HepG2 (cell line): Measurements from ENCODE around the gene TOP1. TPM values are rescaled to one million over a fixed set of nuclear protein-coding genes. Genes with fewer than 3 reads are reported as not detected.
A peak's percentile ranks its signal among the peaks of the same experiment; 100 is the strongest.

ENCODE experiments used
- ARNT2 ChIP-seq: sonication (generic); formaldehyde crosslinking; IDR thresholded peaks from 2 replicates; pipeline ENCODE4 v1.8.0; 2022; ENCODE audit warnings: mild to moderate bottlenecking, low read depth, missing genetic modification reagents, moderate library complexity
- HOXA3 ChIP-seq: sonication (generic); formaldehyde crosslinking; IDR thresholded peaks from 2 replicates; pipeline ENCODE4 v1.5.0; 2020; ENCODE audit warnings: missing genetic modification reagents
- PRDM10 ChIP-seq: sonication (generic); formaldehyde crosslinking; IDR thresholded peaks from 2 replicates; pipeline ENCODE4 v1.4.0; 2020; ENCODE audit warnings: low read depth, missing genetic modification reagents
- TCF12 ChIP-seq, 2 experiments: fragments of 450-650 bp in 1 of 2; sonication (generic) in 1 of 2; formaldehyde crosslinking in 1 of 2; IDR thresholded peaks; 2 replicates each; pipeline versions ENCODE4 v1.6.1 to v1.8.0; 2017 to 2022; ENCODE audit warnings: antibody characterized with exemption in 1 of 2, mild to moderate bottlenecking in 1 of 2, missing genetic modification reagents in 1 of 2, moderate library complexity in 1 of 2
- ZNF646 ChIP-seq: sonication (generic); formaldehyde crosslinking; IDR thresholded peaks from 2 replicates; pipeline ENCODE4 v1.9.0; 2021; ENCODE audit warnings: mild to moderate bottlenecking, missing genetic modification reagents
- polyA plus RNA-seq, 8 experiments: library from polyadenylated mRNA; depleted of rRNA in 3 of 8; stranded (reverse) in 7 of 8; unstranded in 1 of 8; fragments of >200 nt; fragmentation: Illumina TruSeq in 4 of 8; extraction: Trizol in 4 of 8; gene quantifications; 2 replicates each; pipeline versions ENCODE4 v1.2.1 to v1.2.3, GENCODE V29; 2011 to 2016; ENCODE audit warnings: low read depth in 4 of 8, missing spikeins in 1 of 8, mixed read lengths in 1 of 8; ENCODE audit not compliant: insufficient read depth in 1 of 8
- total RNA-seq, 5 experiments: library from RNA; depleted of rRNA; stranded (reverse); fragments of >200 nt; fragmentation: Illumina TruSeq; extraction: Trizol; gene quantifications; 2 replicates each; pipeline ENCODE4 v1.2.3, GENCODE V29; 2016; ENCODE audit warnings: low read depth in 1 of 5
- TF ChIP-seq, protein P1 (sequence below): sonication (generic); formaldehyde crosslinking; IDR thresholded peaks from 2 replicates; pipeline ENCODE4 v1.4.0; 2020; ENCODE audit warnings: missing genetic modification reagents, borderline replicate concordance
- TF ChIP-seq, protein P2 (sequence below), 2 experiments: sonication (generic) in 1 of 2; formaldehyde crosslinking in 1 of 2; IDR thresholded peaks; 2 replicates each; pipeline versions ENCODE4 v1.5.1 to v1.6.1; 2011 to 2020; ENCODE audit warnings: borderline replicate concordance in 1 of 2, low read depth in 1 of 2, low read length in 1 of 2, mild to moderate bottlenecking in 1 of 2, missing genetic modification reagents in 1 of 2, moderate library complexity in 1 of 2

TOP1 gene
- total and polyA plus RNA-seq, 2 of the 13 experiments (the other 11 are each of a cell fraction or from before 2014, with no cell fraction given): 10.2 to 19.4 TPM

DNA sequence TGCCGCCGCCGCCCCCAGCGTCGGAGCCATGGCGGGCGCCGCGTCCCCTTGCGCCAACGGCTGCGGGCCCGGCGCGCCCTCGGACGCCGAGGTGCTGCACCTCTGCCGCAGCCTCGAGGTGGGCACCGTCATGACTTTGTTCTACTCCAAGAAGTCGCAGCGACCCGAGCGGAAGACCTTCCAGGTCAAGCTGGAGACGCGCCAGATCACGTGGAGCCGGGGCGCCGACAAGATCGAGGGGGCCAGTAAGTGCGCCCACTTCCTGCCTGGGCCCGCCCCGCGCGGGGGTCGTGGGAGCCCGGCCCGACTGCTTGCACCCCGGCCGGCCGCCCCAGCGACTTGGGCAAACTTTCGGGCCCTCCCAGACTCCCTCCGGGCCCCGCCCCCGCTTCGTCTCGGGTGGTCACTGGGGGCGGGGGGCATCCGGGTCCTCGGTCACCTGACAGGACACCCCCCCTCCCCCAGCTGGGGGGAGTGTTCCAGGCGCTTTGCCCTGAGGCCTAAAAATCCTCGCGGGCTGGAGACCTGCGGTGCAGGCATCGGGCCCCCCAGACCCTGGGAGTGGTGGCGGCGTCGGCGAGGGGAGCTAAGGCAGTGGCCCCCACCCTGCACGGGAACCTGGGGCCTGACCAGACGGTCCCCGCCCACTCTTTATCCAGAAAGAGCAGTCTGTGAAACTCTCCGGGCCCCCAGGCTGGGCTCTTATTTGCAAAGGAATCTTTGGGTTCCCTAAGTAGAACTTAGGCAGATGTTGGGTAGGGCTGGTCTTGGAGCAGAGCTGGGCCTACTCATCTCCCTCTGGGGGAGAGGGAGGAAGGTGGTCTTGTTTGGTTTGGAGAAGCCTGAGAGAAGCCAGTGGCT lies 109.2 kb downstream of the TOP1 start (continued):
- TF ChIP-seq ZNF646 (CRISPR knock-in tag) (no peak; the same call in 1 of the 2 replicates), PRDM10 (no peak), HOXA3 (CRISPR knock-in tag) (no peak; the same call in 1 of the 2 replicates), TCF12 (IDR thresholded peaks at IDR 0.05) (no peak), TCF12 (CRISPR knock-in tag; IDR thresholded peaks at IDR 0.05) (no peak; the same call in 1 of the 2 replicates), ARNT2 (CRISPR knock-in tag) (no peak; the same call in 1 of the 2 replicates)
- TF ChIP-seq, protein P1, sequence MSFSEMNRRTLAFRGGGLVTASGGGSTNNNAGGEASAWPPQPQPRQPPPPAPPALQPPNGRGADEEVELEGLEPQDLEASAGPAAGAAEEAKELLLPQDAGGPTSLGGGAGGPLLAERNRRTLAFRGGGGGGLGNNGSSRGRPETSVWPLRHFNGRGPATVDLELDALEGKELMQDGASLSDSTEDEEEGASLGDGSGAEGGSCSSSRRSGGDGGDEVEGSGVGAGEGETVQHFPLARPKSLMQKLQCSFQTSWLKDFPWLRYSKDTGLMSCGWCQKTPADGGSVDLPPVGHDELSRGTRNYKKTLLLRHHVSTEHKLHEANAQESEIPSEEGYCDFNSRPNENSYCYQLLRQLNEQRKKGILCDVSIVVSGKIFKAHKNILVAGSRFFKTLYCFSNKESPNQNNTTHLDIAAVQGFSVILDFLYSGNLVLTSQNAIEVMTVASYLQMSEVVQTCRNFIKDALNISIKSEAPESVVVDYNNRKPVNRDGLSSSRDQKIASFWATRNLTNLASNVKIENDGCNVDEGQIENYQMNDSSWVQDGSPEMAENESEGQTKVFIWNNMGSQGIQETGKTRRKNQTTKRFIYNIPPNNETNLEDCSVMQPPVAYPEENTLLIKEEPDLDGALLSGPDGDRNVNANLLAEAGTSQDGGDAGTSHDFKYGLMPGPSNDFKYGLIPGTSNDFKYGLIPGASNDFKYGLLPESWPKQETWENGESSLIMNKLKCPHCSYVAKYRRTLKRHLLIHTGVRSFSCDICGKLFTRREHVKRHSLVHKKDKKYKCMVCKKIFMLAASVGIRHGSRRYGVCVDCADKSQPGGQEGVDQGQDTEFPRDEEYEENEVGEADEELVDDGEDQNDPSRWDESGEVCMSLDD (CRISPR knock-in tag): peak; percentile 87
- TF ChIP-seq, protein P2, sequence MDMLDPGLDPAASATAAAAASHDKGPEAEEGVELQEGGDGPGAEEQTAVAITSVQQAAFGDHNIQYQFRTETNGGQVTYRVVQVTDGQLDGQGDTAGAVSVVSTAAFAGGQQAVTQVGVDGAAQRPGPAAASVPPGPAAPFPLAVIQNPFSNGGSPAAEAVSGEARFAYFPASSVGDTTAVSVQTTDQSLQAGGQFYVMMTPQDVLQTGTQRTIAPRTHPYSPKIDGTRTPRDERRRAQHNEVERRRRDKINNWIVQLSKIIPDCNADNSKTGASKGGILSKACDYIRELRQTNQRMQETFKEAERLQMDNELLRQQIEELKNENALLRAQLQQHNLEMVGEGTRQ (IDR thresholded peaks at IDR 0.05; ENCODE audit: low read depth, low read length): no peak
- TF ChIP-seq, protein P2 (CRISPR knock-in tag; IDR thresholded peaks at IDR 0.05; ENCODE audit: borderline replicate concordance): peak; percentile 88; the same call in 1 of the 2 replicates
